ENCODE results near the gene PDE3A.

The PDE3A gene

GRCh38 chr12:20351406-20351805 lies 16.9 kb upstream of the PDE3A start:
- H3K4ac ChIP-seq (ENCODE audit: low read depth, low read length): no peak overlapping the region
- no peak overlapping the region for H3K27ac ChIP-seq (ENCODE audit: low read depth, low read length)
- no peaks in the 10 kb centered on the region for H3K36me3 ChIP-seq (ENCODE audit: control insufficient read depth in 1 of 2, insufficient read depth in 2 of 2, low read length in 2 of 2)
- H2AK5ac ChIP-seq (ENCODE audit: low read length): no peak overlapping the region
- no peak overlapping the region for H2BK12ac ChIP-seq (ENCODE audit: low read length)
- H3K4me1 ChIP-seq (ENCODE audit: control insufficient read depth in 1 of 2, insufficient read depth in 2 of 2, low read length in 2 of 2): no peaks in the 10 kb centered on the region
- H3K23ac ChIP-seq (ENCODE audit: low read length): no peak overlapping the region
- H3K14ac ChIP-seq (ENCODE audit: low read length): no peak overlapping the region
- H4K12ac ChIP-seq (ENCODE audit: low read depth, low read length): no peak overlapping the region
- no peak overlapping the region for H3K4me3 ChIP-seq (ENCODE audit: low read depth, low read length)
- no peak overlapping the region for H3K4me2 ChIP-seq (ENCODE audit: low read length)
- WGBS (ENCODE audit: extremely low coverage, insufficient coverage, insufficient read length): no CpG with 5 or more reads among the region's 4 CpGs
- no peaks in the 10 kb centered on the region for H3K9me3 ChIP-seq (ENCODE audit: insufficient read depth, low read depth, low read length)
- H4K8ac ChIP-seq (ENCODE audit: low read depth, low read length): no peak overlapping the region
- H3K79me1 ChIP-seq (ENCODE audit: low read length): no peaks in the 10 kb centered on the region
- no peak overlapping the region for H2BK5ac ChIP-seq (ENCODE audit: low read depth, low read length, poor library complexity)
- H3K9ac ChIP-seq (ENCODE audit: low read length): no peak overlapping the region
- no peaks in the 10 kb centered on the region for H3K27me3 ChIP-seq (ENCODE audit: insufficient read depth, low read length)
- no peak overlapping the region for H2AFZ ChIP-seq (ENCODE audit: insufficient read depth, low read length, poor library complexity)
- H3K79me2 ChIP-seq (ENCODE audit: control insufficient read depth, insufficient read depth, low read length, poor library complexity): no peaks in the 10 kb centered on the region
- no peak overlapping the region for H4K91ac ChIP-seq (ENCODE audit: low read depth, low read length)
- no peak for DNase-seq
- H2BK120ac ChIP-seq (ENCODE audit: insufficient read depth, low read length, poor library complexity): no peak overlapping the region
- H3K18ac ChIP-seq (ENCODE audit: low read length): no peak overlapping the region

GRCh38 chr12:20356048-20356447 lies 12.3 kb upstream of the PDE3A start:
- H3K23ac ChIP-seq (ENCODE audit: low read length): no peak overlapping the region
- H3K9me3 ChIP-seq (ENCODE audit: insufficient read depth, low read depth, low read length): no peaks in the 10 kb centered on the region
- no peak overlapping the region for H3K27ac ChIP-seq (ENCODE audit: low read depth, low read length)
- no peaks in the 10 kb centered on the region for H3K79me2 ChIP-seq (ENCODE audit: control insufficient read depth, insufficient read depth, low read length, poor library complexity)
- no peak overlapping the region for H3K4me2 ChIP-seq (ENCODE audit: low read length)
- H2BK5ac ChIP-seq (ENCODE audit: low read depth, low read length, poor library complexity): no peak overlapping the region
- H3K4ac ChIP-seq (ENCODE audit: low read depth, low read length): no peak overlapping the region
- no peak overlapping the region for H4K8ac ChIP-seq (ENCODE audit: low read depth, low read length)
- H3K79me1 ChIP-seq (ENCODE audit: low read length): no peaks in the 10 kb centered on the region
- no peak overlapping the region for H3K4me3 ChIP-seq (ENCODE audit: low read depth, low read length)
- no peak overlapping the region for H2BK12ac ChIP-seq (ENCODE audit: low read length)
- H4K12ac ChIP-seq (ENCODE audit: low read depth, low read length): no peak overlapping the region
- no peak overlapping the region for H2BK120ac ChIP-seq (ENCODE audit: insufficient read depth, low read length, poor library complexity)
- H3K9ac ChIP-seq (ENCODE audit: low read length): no peak overlapping the region
- no peaks in the 10 kb centered on the region for H3K27me3 ChIP-seq (ENCODE audit: insufficient read depth, low read length)
- no CpG with 5 or more reads among the region's 2 CpGs for WGBS (ENCODE audit: extremely low coverage, insufficient coverage, insufficient read length)
- H4K91ac ChIP-seq (ENCODE audit: low read depth, low read length): no peak overlapping the region
- no peak overlapping the region for H3K14ac ChIP-seq (ENCODE audit: low read length)
- DNase-seq: no peak
- no peaks in the 10 kb centered on the region for H3K36me3 ChIP-seq (ENCODE audit: control insufficient read depth in 1 of 2, insufficient read depth in 2 of 2, low read length in 2 of 2)
- no peaks in the 10 kb centered on the region for H3K4me1 ChIP-seq (ENCODE audit: control insufficient read depth in 1 of 2, insufficient read depth in 2 of 2, low read length in 2 of 2)
- H2AK5ac ChIP-seq (ENCODE audit: low read length): no peak overlapping the region
- H3K18ac ChIP-seq (ENCODE audit: low read length): no peak overlapping the region
- no peak overlapping the region for H2AFZ ChIP-seq (ENCODE audit: insufficient read depth, low read length, poor library complexity)

- H2BK120ac ChIP-seq (ENCODE audit: insufficient read depth, low read length, poor library complexity): no peak overlapping the region
- no peak overlapping the region for H4K12ac ChIP-seq (ENCODE audit: low read depth, low read length)
- no peaks in the 10 kb centered on the region for H3K79me2 ChIP-seq (ENCODE audit: control insufficient read depth, insufficient read depth, low read length, poor library complexity)
- no peak overlapping the region for H3K27ac ChIP-seq (ENCODE audit: low read depth, low read length)
- no peak overlapping the region for H3K9ac ChIP-seq (ENCODE audit: low read length)
- no peak overlapping the region for H3K14ac ChIP-seq (ENCODE audit: low read length)
- H3K18ac ChIP-seq (ENCODE audit: low read length): no peak overlapping the region
- WGBS (ENCODE audit: extremely low coverage, insufficient coverage, insufficient read length): no CpG with 5 or more reads among the region's 3 CpGs
- no peaks in the 10 kb centered on the region for H3K79me1 ChIP-seq (ENCODE audit: low read length)
- no peak overlapping the region for H4K8ac ChIP-seq (ENCODE audit: low read depth, low read length)
- H3K36me3 ChIP-seq (ENCODE audit: control insufficient read depth in 1 of 2, insufficient read depth in 2 of 2, low read length in 2 of 2): no peaks in the 10 kb centered on the region
- no peak overlapping the region for H2BK5ac ChIP-seq (ENCODE audit: low read depth, low read length, poor library complexity)
- no peak overlapping the region for H3K4me3 ChIP-seq (ENCODE audit: low read depth, low read length)
- H4K91ac ChIP-seq (ENCODE audit: low read depth, low read length): no peak overlapping the region
- no peaks in the 10 kb centered on the region for H3K4me1 ChIP-seq (ENCODE audit: control insufficient read depth in 1 of 2, insufficient read depth in 2 of 2, low read length in 2 of 2)
- H3K23ac ChIP-seq (ENCODE audit: low read length): no peak overlapping the region
- H2AFZ ChIP-seq (ENCODE audit: insufficient read depth, low read length, poor library complexity): no peak overlapping the region
- H2AK5ac ChIP-seq (ENCODE audit: low read length): no peak overlapping the region
- H3K27me3 ChIP-seq (ENCODE audit: insufficient read depth, low read length): no peaks in the 10 kb centered on the region
- no peak overlapping the region for H2BK12ac ChIP-seq (ENCODE audit: low read length)
- H3K4me2 ChIP-seq (ENCODE audit: low read length): no peak overlapping the region
- no peaks in the 10 kb centered on the region for H3K9me3 ChIP-seq (ENCODE audit: insufficient read depth, low read depth, low read length)
- H3K4ac ChIP-seq (ENCODE audit: low read depth, low read length): no peak overlapping the region
- no peak for DNase-seq
These were observed 7.9 kb upstream of the PDE3A start for GRCh38 chr12:20360407-20360806.

GRCh38 chr12:20361416-20361815 lies 6.9 kb upstream of the PDE3A start:
- Histone ChIP-seq H2BK5ac (ENCODE audit: low read depth, low read length, poor library complexity) (no peak overlapping the region), H3K14ac (ENCODE audit: low read length) (no peak overlapping the region), H4K12ac (ENCODE audit: low read depth, low read length) (no peak overlapping the region), H3K9ac (ENCODE audit: low read length) (no peak overlapping the region), H4K91ac (ENCODE audit: low read depth, low read length) (no peak overlapping the region), H3K4me1 (ENCODE audit: control insufficient read depth in 1 of 2, insufficient read depth in 2 of 2, low read length in 2 of 2) (no peaks in the 10 kb centered on the region), H3K4ac (ENCODE audit: low read depth, low read length) (no peak overlapping the region), H3K36me3 (ENCODE audit: control insufficient read depth in 1 of 2, insufficient read depth in 2 of 2, low read length in 2 of 2) (no peaks in the 10 kb centered on the region), H4K8ac (ENCODE audit: low read depth, low read length) (no peak overlapping the region), H3K18ac (ENCODE audit: low read length) (no peak overlapping the region), H3K79me2 (ENCODE audit: control insufficient read depth, insufficient read depth, low read length, poor library complexity) (no peaks in the 10 kb centered on the region), H2BK12ac (ENCODE audit: low read length) (no peak overlapping the region), H3K4me3 (ENCODE audit: low read depth, low read length) (no peak overlapping the region), H3K27ac (ENCODE audit: low read depth, low read length) (no peak overlapping the region), H3K4me2 (ENCODE audit: low read length) (no peak overlapping the region), H3K23ac (ENCODE audit: low read length) (no peak overlapping the region), H2AFZ (ENCODE audit: insufficient read depth, low read length, poor library complexity) (no peak overlapping the region), H3K79me1 (ENCODE audit: low read length) (no peaks in the 10 kb centered on the region), H2BK120ac (ENCODE audit: insufficient read depth, low read length, poor library complexity) (no peak overlapping the region), H2AK5ac (ENCODE audit: low read length) (no peak overlapping the region), H3K27me3 (ENCODE audit: insufficient read depth, low read length) (no peaks in the 10 kb centered on the region), H3K9me3 (ENCODE audit: insufficient read depth, low read depth, low read length) (no peaks in the 10 kb centered on the region)
- WGBS (ENCODE audit: extremely low coverage, insufficient coverage, insufficient read length): no CpG with 5 or more reads among the region's 3 CpGs
- DNase-seq: no peak

All from trophoblast cell (in vitro differentiated cells and primary cell).